GM21515 (cell line): ENCODE measurements around the gene RYR2.

Source experiments
- ATAC-seq: cut with Tn5 transposase; IDR thresholded peaks from one replicate; pipeline ENCODE4 v1.9.1; 2021; ENCODE audit not compliant: unreplicated experiment

Gene RYR2

DNA sequence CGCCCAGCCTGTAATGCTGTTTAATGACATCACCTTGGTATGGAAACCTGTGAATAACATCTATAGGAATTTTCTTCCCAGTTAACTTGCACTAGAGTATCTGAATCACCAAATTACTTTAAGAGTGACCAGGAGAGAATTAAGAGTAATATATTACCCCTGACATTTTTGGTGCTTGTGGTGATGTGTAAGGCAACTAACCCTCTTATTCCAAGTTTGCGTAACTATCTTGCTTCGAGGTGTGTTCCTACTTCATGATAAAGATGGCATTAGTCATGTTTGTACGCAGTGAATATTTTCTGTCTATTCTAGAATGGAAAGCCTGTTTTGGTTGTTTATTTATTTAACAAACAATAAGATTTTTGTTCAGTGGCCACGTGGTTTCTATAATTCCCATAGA lies 717.4 kb downstream of the RYR2 start:
- ATAC-seq: no peak

DNA sequence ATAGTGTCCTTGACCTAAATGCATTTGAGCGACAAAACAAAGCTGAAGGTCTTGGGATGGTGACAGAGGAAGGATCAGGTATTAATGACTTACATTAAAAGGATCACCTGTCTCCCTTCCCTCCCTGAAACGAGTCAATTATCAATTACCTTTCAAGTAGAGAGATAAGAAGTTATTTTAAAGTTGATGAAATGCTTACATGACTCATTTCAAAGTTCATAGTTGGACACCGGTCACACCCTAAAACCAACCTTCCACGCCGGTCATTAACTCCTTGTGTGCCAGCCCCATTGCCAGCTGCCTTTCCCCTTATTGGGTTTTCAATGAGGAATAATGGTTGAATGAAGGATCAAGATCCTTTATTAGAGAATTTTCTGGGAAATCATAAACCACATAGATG lies 719.0 kb downstream of the RYR2 start:
- no peak for ATAC-seq

DNA sequence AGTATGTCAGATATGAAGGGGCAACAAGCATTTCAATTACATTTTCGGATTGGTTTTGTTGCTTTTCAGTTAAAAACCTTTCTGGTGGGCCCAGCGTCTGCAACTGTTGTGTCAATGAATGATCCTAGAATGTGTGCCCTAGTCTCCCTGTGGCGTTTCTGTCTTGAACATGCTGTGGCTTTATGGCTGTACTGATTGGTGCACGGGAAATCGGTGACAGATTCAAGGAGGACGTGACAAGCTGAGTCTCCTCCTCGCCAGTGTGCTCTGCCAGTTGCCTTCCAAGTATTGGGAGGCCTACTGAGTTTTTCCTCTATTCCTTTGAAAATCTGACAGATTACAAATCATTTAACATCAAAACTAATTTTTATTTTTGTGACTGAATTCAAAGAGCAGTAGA lies 721.2 kb downstream of the RYR2 start:
- ATAC-seq: no peak

DNA sequence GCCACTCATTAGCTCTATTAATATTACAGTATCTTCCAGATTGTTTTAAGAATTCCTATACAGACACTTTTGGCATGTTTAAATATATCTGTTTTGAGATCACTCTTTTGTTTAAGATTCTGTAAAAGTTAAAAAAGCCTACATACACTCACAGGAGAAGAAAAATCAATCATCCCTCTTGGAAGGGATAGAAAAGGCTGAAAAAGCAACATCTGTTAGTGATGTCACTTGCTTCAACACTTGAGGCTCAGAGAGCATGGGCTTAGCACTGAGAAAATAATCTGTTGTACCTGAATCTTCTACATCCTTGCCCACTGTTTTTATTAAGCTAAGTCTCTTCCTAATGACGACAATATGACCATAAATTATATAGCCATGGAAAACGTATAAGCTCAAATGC lies 721.8 kb downstream of the RYR2 start:
- ATAC-seq: no peak

DNA sequence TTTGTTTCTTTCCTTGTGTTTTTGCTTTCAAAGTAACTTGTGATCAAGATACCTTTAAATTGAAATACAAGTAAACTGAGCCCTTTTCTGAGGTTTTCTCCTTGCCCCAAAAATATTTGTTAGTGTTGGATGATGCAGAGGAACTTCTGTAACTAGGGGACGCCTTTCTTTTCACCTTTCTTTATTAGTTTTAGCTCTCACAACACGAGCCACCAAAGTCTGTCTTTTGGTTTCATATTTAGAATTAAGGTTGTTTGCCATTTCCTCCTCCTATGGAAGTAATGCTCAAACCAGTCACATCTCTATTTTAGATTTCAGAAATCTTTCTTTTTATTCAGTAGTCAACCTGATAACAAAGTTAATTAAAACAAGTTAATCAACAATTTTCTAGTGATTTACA lies 727.9 kb downstream of the RYR2 start:
- no peak for ATAC-seq

DNA sequence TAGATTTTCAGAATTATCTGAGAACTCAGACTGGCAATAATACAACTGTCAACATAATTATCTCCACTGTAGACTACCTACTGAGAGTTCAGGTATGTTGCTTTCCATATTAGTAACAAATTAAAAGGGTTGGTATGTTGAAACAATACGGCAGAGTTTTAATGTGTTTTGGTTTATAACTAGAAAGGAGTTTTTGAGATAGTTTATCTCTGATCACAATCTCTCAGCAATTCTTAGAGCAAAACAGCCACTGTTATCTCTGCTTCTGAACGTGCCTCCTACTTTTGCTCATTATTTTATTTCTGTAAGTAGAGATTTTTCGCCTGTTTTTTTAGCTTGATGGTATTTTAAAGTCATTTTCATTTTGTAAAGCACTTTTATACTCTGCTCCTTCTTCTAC lies 730.0 kb downstream of the RYR2 start:
- ATAC-seq: no peak

DNA sequence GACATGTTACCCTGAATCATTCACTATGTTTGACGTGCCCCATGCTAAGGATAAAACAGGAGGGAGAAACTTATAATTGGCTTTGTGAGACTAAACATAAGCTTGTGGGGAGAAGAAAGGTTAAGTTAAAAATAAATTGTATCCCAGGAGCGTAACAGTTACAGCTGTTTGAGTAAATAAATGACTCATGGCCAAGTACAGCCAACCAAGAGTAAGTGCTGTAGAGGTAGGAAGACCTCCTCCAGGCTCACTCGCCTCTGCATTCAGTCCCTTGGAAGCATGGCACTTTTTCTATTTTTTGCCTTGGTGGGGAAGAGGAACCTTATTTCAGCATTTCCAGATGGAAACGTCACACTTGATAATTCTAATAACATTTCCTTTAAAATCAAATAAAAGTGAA lies 732.3 kb downstream of the RYR2 start:
- no peak for ATAC-seq

DNA sequence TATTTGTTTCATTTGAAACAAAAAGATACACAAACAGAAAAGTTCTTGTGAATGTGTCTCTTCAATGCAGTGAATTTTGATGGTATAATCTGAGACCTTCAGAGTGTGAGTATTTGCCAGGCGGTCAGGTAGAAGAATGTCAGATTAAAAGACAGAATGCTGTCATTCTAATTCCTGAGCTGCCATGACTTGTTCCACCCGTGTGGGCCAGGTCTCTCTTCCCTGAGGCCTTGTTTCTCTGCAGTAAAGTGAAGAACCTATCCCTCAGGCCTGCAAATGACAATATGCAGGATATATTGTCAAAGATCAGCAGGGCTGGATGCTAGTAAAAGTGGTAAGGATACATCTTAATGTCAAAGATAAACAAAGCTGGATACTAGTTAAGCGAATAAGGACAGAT lies 737.4 kb downstream of the RYR2 start:
- no peak for ATAC-seq

DNA sequence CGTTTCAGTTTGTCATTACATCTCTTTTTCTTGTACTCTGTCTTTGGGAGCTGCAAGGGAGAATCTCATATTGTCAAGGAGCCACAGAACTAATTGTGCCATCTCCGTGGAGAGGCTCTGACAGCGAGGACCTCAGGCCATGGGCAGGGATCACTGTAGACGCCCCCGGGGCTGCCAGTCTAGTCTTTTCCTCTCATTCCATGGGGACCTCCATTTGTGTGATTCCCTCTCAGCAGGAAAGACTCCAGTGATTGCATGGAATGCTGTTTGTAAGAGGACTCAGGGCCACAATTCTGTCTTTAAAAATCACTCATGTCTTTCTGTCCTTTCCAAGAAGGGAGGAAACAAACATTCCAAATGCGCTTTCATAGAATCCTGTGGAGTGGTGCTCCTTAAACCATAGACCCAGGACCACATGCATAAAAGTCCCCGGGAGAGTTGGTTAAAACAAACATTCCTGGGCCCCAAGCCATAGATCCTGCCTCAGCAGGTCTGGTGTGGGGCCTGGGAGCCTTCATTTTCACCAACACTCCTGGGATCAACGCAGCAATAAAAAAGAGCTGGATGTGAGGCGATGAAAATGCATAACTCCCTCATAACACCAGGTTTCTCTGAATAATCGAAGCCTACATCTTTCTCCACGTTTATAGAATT lies 744.2 kb downstream of the RYR2 start:
- no peak for ATAC-seq

DNA sequence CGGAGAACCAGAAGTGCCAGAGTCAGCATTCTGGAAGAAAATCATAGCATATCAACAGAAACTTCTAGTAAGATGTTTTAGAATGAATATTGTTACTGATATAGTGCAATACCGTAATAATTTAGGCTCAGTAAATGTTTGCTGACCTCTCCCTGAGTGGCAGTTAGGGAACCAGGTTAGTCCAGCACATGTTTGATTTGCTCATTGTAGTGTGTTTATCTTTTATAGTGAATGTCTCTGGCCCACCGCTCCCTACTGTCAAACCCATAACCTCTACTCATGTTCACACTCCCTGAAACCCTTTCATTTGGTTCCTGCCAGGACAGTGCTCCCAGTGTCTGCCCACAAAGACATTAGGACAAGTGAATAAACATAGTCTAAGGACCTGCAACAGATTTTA lies 746.1 kb downstream of the RYR2 start:
- ATAC-seq: no peak

DNA sequence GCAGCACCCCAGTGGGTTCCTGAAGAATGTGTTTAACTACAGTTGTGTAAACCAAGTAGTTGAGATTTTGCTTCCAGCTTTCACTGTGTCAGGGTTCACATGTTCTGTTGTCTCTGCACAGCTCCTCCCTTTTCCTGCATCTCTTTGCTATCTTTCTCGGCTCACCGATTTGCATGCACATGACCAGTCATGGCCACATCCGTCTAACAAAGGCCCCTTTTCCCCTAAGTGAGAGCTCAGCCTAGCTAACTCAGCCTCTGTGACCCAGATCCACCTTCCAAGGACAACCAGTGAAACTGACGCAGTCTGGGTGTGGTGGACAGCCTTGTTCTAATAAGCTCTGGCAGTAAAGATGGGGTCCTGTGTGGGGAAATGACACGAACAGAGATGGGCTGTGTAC lies 747.6 kb downstream of the RYR2 start:
- no peak for ATAC-seq

DNA sequence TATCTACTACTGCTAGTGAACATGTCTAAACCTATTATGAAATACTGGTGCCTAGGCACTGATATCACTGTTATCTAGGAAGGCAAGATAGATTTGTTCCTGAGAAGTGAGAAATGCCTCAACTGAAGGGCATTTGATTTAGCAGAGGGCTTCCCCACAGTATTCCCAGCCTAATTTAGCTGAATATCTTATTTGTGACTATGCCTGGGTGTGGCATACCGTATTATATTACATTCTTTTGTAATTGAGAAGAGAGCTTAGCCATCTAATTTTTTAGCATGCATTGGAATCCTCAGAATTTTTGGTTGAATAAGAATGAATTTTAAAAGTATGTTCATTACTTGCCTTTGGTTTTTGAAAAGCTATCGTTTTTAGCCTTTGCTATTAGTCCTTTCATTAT lies 749.6 kb downstream of the RYR2 start:
- no peak for ATAC-seq

DNA sequence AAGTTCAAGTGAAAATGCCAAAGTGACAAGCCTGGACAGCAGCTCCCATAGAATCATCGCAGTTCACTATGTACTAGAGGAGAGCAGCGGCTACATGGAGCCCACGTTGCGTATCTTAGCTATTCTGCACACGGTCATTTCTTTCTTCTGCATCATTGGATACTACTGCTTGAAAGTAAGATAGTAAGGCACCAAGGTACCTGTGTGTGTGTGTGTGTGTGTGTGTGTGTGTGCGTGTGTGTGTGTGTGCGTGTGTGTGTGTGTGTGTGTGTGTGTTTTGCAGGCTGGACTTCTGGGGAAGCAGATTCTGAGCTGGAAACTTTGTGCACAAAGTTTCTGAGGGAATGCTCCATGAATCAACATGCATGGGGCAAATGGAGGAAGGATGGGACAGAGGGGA lies 750.2 kb downstream of the RYR2 start:
- no peak for ATAC-seq

DNA sequence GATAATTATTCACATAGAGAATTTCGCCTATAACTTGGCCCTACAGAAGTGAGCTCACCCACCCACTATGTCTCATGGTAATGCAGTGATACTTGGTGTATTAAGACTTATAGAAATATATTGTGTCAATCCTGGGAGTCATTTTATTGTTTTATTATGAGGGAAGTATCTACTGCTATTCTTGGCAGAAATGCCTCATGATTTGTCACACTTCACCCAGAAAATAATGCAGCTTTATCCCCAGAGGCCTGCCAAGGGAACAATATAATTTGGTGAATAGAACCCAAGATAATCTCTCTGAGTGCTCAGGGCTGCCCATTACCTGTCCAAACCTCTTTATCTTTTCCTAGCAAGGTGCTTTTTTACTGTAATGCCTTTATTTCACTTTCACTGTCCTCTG lies 750.7 kb downstream of the RYR2 start:
- no peak for ATAC-seq

DNA sequence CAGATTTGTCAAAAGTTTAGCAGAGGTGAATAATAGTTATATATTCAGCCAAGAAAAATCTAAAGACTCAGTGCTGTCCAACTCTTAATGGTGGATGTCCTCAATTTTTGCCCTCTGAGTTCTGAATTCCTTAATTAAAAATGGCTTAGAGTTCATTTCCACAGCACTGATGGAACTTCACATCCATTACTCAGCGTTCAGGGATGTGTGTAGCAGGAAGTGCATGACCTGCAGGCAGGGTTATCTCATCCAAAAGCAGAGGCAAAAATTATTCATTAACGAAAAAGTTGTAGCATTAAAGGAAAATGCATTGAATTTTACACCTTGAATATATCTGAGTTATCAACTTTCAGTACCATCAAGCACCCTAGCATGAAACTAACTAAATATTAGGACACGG lies 752.1 kb downstream of the RYR2 start:
- ATAC-seq: no peak

DNA sequence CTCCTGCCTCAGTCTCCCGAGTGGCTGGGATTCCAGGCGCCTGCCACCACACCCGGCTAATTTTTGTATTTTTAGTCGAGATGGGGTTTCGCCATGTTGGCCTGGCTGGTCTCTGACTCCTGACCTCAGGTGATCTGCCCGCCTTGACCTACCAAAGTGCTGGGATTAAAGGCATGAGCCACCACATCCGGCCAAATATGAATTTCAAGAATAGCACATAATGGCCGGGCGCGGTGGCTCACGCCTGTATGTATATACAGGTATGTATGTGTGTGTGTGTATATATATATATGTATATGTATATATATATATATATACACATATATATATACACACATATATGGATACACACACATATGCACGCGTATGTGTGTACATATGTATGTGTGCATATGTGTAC lies 753.6 kb downstream of the RYR2 start:
- ATAC-seq: no peak

DNA sequence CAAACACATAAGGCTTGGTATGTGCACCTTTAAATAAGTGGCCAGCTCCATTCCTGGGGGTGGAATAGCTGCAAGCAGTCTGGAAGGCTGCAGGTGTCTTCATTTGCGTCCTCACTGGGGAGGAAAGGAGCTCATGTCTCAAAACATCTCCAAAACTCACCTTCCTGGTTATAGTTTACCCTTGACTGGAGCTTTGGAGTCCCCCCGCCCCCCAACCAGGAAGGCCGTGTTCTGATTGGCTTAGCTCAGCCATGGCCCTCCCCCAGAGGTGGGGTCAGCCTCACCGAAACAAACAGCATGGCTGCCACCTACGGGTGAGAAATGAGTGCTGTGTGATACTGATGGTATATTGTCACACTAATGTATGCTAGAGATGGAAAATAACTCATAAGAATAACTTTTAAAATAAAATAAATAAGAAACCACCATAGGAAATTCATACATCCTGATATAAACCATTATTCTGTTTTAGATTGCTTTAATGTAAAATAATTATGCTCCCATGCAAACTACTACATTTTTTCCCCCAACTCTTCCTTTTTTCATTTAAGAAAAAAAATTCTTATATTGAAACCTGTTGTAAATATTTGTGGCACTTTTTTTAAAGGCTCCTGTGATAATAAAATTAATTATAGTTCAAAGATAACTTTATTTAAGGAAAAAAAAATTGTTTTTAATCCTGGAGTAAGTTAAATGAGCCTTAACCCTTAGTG lies 757.9 kb downstream of the RYR2 start:
- ATAC-seq: peak; percentile 98

DNA sequence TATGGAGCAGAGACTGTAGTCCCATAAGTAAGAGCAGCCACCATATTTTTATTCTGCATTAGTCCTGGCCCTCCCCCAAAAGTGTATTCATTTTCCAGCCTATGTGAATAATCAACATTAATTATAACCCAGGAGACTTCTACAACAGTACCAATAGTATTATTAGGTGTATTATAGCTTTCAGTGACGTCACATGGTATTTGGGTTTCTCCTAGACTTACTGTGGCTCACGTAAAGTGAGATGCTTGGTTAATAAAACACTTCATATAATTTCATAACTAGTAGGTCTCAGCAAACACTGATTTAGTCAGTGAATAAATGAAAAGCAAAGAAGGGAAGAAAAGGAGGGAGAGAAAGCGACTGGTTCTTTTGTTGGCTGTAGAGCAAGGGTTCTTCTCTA lies 762.5 kb downstream of the RYR2 start:
- ATAC-seq: no peak

DNA sequence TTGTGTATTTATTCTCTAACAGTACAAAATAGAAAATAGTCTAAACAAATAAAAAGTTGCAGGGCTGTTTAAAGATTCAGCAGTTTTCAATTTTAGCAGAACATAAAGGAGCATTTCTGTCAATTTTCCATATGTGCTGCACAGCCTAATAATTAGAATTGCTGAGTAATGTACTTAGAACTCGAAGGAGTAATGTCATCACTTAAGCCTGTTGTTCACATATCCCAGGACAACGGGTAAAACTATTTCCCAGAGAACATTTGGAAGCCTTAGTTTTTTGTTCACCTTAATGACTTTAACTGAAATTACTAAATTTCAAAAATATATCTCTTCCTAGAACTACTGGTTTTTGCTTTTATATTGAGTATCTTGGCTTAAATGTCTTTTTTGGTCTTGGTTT lies 767.1 kb downstream of the RYR2 start:
- no peak for ATAC-seq

DNA sequence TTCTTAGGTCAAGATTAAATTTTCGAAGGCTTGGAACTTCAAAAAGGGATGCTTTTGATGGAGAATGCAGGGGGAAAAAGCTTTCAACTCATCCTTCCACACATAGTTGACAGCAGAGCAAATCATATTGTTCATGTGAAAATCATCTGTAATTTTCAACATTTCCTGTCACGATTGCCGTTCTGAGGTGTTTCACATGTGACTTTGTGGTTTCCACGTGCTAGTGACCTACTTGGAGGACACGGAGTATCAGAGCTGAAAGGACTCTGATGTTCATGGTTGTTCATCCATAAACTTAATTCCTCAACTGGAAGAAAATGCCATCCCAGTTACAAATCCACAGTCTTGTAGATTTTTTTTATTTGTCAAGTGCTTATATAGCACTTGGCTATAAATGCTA lies 769.6 kb downstream of the RYR2 start:
- no peak for ATAC-seq

DNA sequence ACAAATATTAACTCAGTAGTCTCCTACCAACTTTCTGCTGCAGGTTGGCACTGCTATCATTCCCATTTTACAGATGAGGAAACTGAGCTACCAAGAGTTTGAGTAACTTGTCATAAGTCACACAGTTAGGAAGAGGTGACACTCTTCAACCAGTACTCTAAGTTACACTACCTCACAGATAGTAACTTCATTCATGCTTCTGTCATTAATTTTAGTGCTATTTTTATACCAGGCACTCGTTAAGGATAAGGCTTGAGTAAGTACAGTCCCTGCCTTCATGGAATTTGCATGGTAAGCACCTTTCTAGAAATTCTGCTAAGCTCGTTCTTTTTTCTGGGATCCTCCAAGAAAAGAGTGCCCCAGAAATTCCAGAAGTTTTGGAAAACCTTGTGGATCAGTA lies 770.1 kb downstream of the RYR2 start:
- ATAC-seq: no peak

DNA sequence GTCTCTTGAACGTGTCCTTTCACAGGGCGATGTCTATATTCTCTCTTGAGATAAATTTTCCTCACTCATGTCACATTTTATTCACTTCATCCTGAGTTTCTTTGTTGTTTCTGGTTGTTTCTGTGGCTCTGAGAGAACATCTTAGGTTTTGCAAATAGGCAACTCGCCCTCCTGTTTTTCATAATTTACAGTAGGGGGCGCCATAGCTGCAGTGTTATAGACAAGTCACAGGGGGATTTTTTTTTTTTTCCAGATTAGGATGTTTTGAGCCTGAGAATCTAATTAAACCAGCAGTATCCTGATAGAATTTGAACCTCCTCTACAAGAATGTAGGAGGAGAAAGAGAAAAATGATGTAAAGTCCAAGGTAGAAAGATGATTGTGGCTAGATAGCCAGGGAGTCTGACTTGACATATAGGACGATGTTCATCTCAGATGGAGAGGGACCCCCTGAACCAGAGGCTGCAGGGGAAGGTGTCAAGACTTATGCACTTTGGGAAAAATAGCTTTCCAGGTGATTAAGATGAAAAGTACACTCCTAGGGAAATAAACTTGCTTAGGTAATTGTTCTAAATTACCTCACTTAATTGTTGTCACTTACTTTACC lies 772.4 kb downstream of the RYR2 start:
- no peak for ATAC-seq

DNA sequence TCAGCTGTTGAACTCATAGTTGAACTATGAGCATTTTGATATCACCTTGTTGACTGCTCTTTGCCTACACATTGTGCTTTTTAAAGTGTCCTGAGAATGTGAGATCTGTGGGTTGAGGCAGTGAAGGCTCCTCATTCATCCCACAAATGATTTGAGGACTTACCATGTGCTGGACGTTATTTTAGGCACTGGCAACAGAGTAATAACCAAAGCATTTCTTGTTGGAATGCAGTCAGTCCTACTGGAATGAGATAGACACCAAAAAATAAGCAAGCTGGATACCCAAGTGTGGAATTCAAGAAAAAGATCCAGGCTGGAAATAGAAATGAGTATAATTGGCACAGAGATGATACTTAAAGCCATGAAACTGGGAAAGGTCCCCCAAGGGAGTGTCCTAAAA lies 775.3 kb downstream of the RYR2 start:
- no peak for ATAC-seq
